Gastrocnemius medialis (tissue), 4 donors: ENCODE data around the gene CAND1. TPM values are rescaled to one million over a fixed set of nuclear protein-coding genes. Genes with fewer than 3 reads are reported as not detected.

Experiments used
- ATAC-seq, 2 donors: fragments of 150-250 bp; one replicate each; pipeline ENCODE4 v1.9.1; 2016
- DNase-seq, 2 donors: peaks; one replicate each; pipeline ENCODE4 v3.0.0-alpha.2; 2019
- H3K27ac ChIP-seq, 4 donors: fragments of 200-600 bp; sonication (generic); 1 replicate in 1 of 4; 2 replicates in 3 of 4; pipeline ENCODE4 v1.5.1; 2016 to 2018; ENCODE audit warnings: mild to moderate bottlenecking in 2 of 4, moderate library complexity in 1 of 4
- H3K27me3 ChIP-seq, 3 donors: fragments of 200-600 bp; sonication (generic) in 2 of 3; 1 replicate in 1 of 3; 2 replicates in 2 of 3; pipeline versions ENCODE4 v1.5.1 to v1.6.0; 2016 to 2019; ENCODE audit warnings: mild to moderate bottlenecking in 1 of 3, moderate library complexity in 1 of 3
- H3K36me3 ChIP-seq, 2 donors: fragments of 200-600 bp; sonication (generic) in 1 of 2; one replicate each; pipeline ENCODE4 v1.5.1; 2017 to 2018
- H3K4me1 ChIP-seq, 2 donors: fragments of 200-600 bp; sonication (generic) in 1 of 2; one replicate each; pipeline ENCODE4 v1.5.1; 2016 to 2017; ENCODE audit warnings: mild to moderate bottlenecking in 2 of 2
- H3K4me3 ChIP-seq, 4 donors: fragments of 200-600 bp; sonication (generic) in 3 of 4; 1 replicate in 1 of 4; 2 replicates in 3 of 4; pipeline ENCODE4 v1.5.1; 2016 to 2019; ENCODE audit warnings: mild to moderate bottlenecking in 2 of 4
- H3K9me3 ChIP-seq, 3 donors: fragments of 200-600 bp; sonication (generic) in 2 of 3; 1 replicate in 1 of 3; 2 replicates in 2 of 3; pipeline ENCODE4 v1.5.1; 2016 to 2019
- CTCF ChIP-seq, 5 experiments: fragments of 450-650 bp in 3 of 5; fragments of 200-600 bp in 2 of 5; sonication (generic) in 2 of 5; IDR thresholded peaks in 4 of 5; conservative IDR thresholded peaks in 1 of 5; 1 replicate in 4 of 5; 2 replicates in 1 of 5; pipeline ENCODE4 v1.5.1; 2016 to 2019; ENCODE audit warnings: antibody characterized with exemption in 5 of 5, mild to moderate bottlenecking in 3 of 5, moderate library complexity in 3 of 5
- POLR2A ChIP-seq, 2 donors: fragments of 450-650 bp; IDR thresholded peaks; one replicate each; pipeline ENCODE4 v1.6.1; 2017; ENCODE audit warnings: antibody characterized with exemption in 2 of 2, mild to moderate bottlenecking in 2 of 2, moderate library complexity in 2 of 2
- in situ Hi-C, 4 donors: fragments of 200-750 bp; cut with MboI; loops; one replicate each; pipeline versions ENCODE4 v1.15.0 to v1.8.0; 2017; ENCODE audit warnings: low sequenced_read_pairs in 4 of 4
- intact Hi-C: fragments of 100-400 bp; cut with DNase I; formaldehyde crosslinking; loops from one replicate; pipeline ENCODE4 v1.15.1; 2023; ENCODE audit warnings: low total_unique reads
- total RNA-seq, 4 donors: library from RNA; depleted of rRNA; stranded (reverse); fragments of >200 nt; gene quantifications; one replicate each; pipeline versions ENCODE4 v1.1.0 to v1.2.3, GENCODE V29; 2016

The CAND1 gene
- total RNA-seq, 4 donors from 2014 or later, result 10.5 to 23.0 (median 13.1) TPM

DNA sequence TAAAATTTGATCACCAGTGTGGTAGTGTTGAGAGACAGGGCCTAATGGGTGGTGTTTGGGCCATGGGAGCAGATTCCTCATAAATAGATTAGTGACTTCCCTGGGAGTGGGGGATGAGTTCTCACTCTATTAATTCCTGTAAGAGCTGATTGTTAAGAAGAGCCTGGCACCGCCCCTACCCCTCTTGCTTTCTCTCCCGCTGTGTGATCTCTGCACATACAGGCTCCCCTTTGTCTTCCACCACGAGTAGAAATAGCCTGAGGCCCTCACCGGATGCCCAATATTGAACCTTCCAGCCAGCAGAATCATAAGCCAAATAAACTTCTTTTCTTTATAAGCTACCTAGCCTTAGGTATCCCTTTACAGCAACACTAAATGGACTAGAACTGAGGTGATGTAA is 31.9 kb upstream of the CAND1 start:
- no peaks in the 10 kb centered on the region for H3K9me3 ChIP-seq
- no peak overlapping the region for H3K4me3 ChIP-seq
- in situ Hi-C loops (no loop called here), intact Hi-C loops (no loop called here)
- no peaks in the 10 kb centered on the region for H3K36me3 ChIP-seq
- H3K27ac ChIP-seq, result no peak overlapping the region
- no peak for ATAC-seq
- no peaks in the 10 kb centered on the region for H3K27me3 ChIP-seq
- no peak for DNase-seq
- H3K4me1 ChIP-seq, result no peaks in the 10 kb centered on the region
- no peak for TF ChIP-seq POLR2A (IDR thresholded peaks at IDR 0.05)
- no peak for TF ChIP-seq CTCF (IDR thresholded peaks at IDR 0.05 in 4 of 5, conservative IDR thresholded peaks at IDR 0.05 in 1 of 5)

DNA sequence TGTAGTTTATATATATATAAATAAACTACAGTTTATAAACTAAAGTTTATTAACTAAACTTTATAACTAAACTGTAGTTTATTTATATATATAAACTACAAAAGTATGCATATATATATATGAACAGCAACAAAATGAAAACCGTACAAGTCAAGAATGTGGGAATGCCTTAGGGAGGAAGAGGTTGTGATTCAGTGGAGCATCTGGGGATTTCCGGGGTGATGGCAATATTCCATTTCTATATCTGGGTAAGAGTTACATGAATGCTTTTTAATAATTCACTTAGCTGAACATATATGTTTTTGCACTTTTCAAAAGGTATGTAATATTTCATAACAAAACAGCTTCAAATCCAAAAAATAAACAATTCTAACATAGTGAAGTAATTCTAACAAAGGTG is 30.1 kb upstream of the CAND1 start:
- TF ChIP-seq POLR2A (IDR thresholded peaks at IDR 0.05) (no peak), CTCF (IDR thresholded peaks at IDR 0.05 in 4 of 5, conservative IDR thresholded peaks at IDR 0.05 in 1 of 5) (no peak)
- intact Hi-C loops, result no loop called here
- ATAC-seq, result no peak

GRCh38 chr12:67241482-67241881 is 27.7 kb upstream of the CAND1 start:
- Histone ChIP-seq H3K4me3 (no peak overlapping the region), H3K9me3 (no peaks in the 10 kb centered on the region), H3K27ac (no peak overlapping the region), H3K4me1 (no peaks in the 10 kb centered on the region), H3K27me3 (no peaks in the 10 kb centered on the region), H3K36me3 (no peaks in the 10 kb centered on the region)
- no peak for DNase-seq
- TF ChIP-seq POLR2A (IDR thresholded peaks at IDR 0.05) (no peak), CTCF (IDR thresholded peaks at IDR 0.05 in 4 of 5, conservative IDR thresholded peaks at IDR 0.05 in 1 of 5) (no peak)
- no peak for ATAC-seq
- in situ Hi-C loops (no loop called here), intact Hi-C loops (no loop called here)

More for the DNA sequence above, 30.1 kb upstream of the CAND1 start:
- Histone ChIP-seq H3K27ac (no peak overlapping the region), H3K4me1 (no peaks in the 10 kb centered on the region), H3K4me3 (no peak overlapping the region), H3K36me3 (no peaks in the 10 kb centered on the region), H3K9me3 (no peaks in the 10 kb centered on the region), H3K27me3 (no peaks in the 10 kb centered on the region)
- no peak for DNase-seq
- in situ Hi-C loops, result no loop called here

DNA sequence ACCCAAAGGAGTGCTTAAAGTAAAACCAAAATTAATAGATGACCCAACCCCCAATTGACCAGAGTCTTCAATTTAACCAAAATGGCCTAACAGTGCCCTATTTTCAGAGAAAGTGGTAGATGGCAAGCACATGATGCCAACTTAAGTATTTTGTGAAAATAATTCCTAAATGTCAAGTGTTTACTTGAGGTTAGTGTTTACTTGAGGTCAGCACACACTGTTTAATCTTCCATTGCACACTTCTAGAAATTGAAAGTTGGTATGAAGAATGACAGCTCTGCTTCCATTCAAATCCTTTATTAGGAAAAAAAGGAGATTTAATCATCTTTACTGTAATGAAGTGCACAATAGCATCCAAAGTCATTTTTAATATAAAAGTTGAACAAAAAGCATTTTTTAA is 25.9 kb upstream of the CAND1 start:
- Histone ChIP-seq H3K4me1 (no peaks in the 10 kb centered on the region), H3K27ac (no peak overlapping the region), H3K9me3 (no peaks in the 10 kb centered on the region), H3K27me3 (no peaks in the 10 kb centered on the region), H3K4me3 (no peak overlapping the region), H3K36me3 (no peaks in the 10 kb centered on the region)
- DNase-seq (no peak), ATAC-seq (no peak)
- TF ChIP-seq CTCF (IDR thresholded peaks at IDR 0.05 in 4 of 5, conservative IDR thresholded peaks at IDR 0.05 in 1 of 5) (no peak), POLR2A (IDR thresholded peaks at IDR 0.05) (no peak)
- in situ Hi-C loops (no loop called here), intact Hi-C loops (no loop called here)

- no peaks in the 10 kb centered on the region for H3K27me3 ChIP-seq
- H3K36me3 ChIP-seq, result no peaks in the 10 kb centered on the region
- intact Hi-C loops (no loop called here), in situ Hi-C loops (no loop called here)
- no peaks in the 10 kb centered on the region for H3K4me1 ChIP-seq
- no peak overlapping the region for H3K27ac ChIP-seq
- ATAC-seq, result no peak
- no peak overlapping the region for H3K4me3 ChIP-seq
- no peak for DNase-seq
- TF ChIP-seq CTCF (IDR thresholded peaks at IDR 0.05 in 4 of 5, conservative IDR thresholded peaks at IDR 0.05 in 1 of 5), result no peak
- no peak for TF ChIP-seq POLR2A (IDR thresholded peaks at IDR 0.05)
- no peaks in the 10 kb centered on the region for H3K9me3 ChIP-seq
These were observed 23.6 kb upstream of the CAND1 start for GRCh38 chr12:67245571-67245970.
